ENCODE data around the gene F8.

Gene F8

GRCh38 chrX:155056877-155057792 is 34.6 kb upstream of the F8 start (continued):
- no peak for TF ChIP-seq ZNF48 (tag by site-specific recombination; IDR thresholded peaks at IDR 0.05)
- no peak for TF ChIP-seq ZFP69B (tag by site-specific recombination; IDR thresholded peaks at IDR 0.05)
- no peak for TF ChIP-seq ZNF169 (tag by site-specific recombination; IDR thresholded peaks at IDR 0.05)
- TF ChIP-seq REPIN1 (tag by site-specific recombination; IDR thresholded peaks at IDR 0.05; ENCODE audit: low read depth): no peak
- TF ChIP-seq BCL11A (tag by site-specific recombination; IDR thresholded peaks at IDR 0.05; ENCODE audit: low read depth): no peak
- TF ChIP-seq, protein P1, sequence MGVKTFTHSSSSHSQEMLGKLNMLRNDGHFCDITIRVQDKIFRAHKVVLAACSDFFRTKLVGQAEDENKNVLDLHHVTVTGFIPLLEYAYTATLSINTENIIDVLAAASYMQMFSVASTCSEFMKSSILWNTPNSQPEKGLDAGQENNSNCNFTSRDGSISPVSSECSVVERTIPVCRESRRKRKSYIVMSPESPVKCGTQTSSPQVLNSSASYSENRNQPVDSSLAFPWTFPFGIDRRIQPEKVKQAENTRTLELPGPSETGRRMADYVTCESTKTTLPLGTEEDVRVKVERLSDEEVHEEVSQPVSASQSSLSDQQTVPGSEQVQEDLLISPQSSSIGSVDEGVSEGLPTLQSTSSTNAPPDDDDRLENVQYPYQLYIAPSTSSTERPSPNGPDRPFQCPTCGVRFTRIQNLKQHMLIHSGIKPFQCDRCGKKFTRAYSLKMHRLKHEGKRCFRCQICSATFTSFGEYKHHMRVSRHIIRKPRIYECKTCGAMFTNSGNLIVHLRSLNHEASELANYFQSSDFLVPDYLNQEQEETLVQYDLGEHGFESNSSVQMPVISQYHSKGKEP (tag by site-specific recombination; IDR thresholded peaks at IDR 0.05): no peak
- TF ChIP-seq WT1 (tag by site-specific recombination; IDR thresholded peaks at IDR 0.05): no peak
- TF ChIP-seq ZNF350 (tag by site-specific recombination; IDR thresholded peaks at IDR 0.05): no peak
- TF ChIP-seq HOXA7 (CRISPR knock-in tag; IDR thresholded peaks at IDR 0.05; ENCODE audit: borderline replicate concordance): no peak
- TF ChIP-seq ZEB2 (tag by site-specific recombination; IDR thresholded peaks at IDR 0.05): no peak
- TF ChIP-seq ZSCAN4 (tag by site-specific recombination; IDR thresholded peaks at IDR 0.05): no peak
- no peak for TF ChIP-seq ZNF18 (tag by site-specific recombination; IDR thresholded peaks at IDR 0.05)
- TF ChIP-seq SCRT2 (tag by site-specific recombination; IDR thresholded peaks at IDR 0.05): no peak
- TF ChIP-seq ZNF830 (tag by site-specific recombination; IDR thresholded peaks at IDR 0.05; ENCODE audit: low read depth): no peak
- no peak for TF ChIP-seq ZNF292 (tag by site-specific recombination; IDR thresholded peaks at IDR 0.05; ENCODE audit: borderline replicate concordance, low read depth)
- no peak for TF ChIP-seq ZNF843 (tag by site-specific recombination; IDR thresholded peaks at IDR 0.05)
- TF ChIP-seq SETDB1 (IDR thresholded peaks at IDR 0.05; ENCODE audit: insufficient read length, low read length): no peak
- TF ChIP-seq REST (tag by site-specific recombination; IDR thresholded peaks at IDR 0.05): peak; percentile 87
- TF ChIP-seq ZNF707 (tag by site-specific recombination; IDR thresholded peaks at IDR 0.05): no peak
- TF ChIP-seq ZNF629 (tag by site-specific recombination; IDR thresholded peaks at IDR 0.05): no peak
- peak; percentile 87 for TF ChIP-seq ZNF654 (tag by site-specific recombination; IDR thresholded peaks at IDR 0.05; ENCODE audit: low read depth)
- no peak for TF ChIP-seq ZNF585B (tag by site-specific recombination; IDR thresholded peaks at IDR 0.05)
- TF ChIP-seq ZNF747 (tag by site-specific recombination; IDR thresholded peaks at IDR 0.05): no peak
- TF ChIP-seq ZNF548 (tag by site-specific recombination; IDR thresholded peaks at IDR 0.05): no peak
- TF ChIP-seq ZNF391 (tag by site-specific recombination; IDR thresholded peaks at IDR 0.05; ENCODE audit: borderline replicate concordance, low read depth): no peak
- TF ChIP-seq, protein P2, sequence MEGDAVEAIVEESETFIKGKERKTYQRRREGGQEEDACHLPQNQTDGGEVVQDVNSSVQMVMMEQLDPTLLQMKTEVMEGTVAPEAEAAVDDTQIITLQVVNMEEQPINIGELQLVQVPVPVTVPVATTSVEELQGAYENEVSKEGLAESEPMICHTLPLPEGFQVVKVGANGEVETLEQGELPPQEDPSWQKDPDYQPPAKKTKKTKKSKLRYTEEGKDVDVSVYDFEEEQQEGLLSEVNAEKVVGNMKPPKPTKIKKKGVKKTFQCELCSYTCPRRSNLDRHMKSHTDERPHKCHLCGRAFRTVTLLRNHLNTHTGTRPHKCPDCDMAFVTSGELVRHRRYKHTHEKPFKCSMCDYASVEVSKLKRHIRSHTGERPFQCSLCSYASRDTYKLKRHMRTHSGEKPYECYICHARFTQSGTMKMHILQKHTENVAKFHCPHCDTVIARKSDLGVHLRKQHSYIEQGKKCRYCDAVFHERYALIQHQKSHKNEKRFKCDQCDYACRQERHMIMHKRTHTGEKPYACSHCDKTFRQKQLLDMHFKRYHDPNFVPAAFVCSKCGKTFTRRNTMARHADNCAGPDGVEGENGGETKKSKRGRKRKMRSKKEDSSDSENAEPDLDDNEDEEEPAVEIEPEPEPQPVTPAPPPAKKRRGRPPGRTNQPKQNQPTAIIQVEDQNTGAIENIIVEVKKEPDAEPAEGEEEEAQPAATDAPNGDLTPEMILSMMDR (tag by site-specific recombination; IDR thresholded peaks at IDR 0.05): peak; percentile 80
- TF ChIP-seq SALL2 (tag by site-specific recombination; IDR thresholded peaks at IDR 0.05; ENCODE audit: borderline replicate concordance): no peak
- TF ChIP-seq BCL11B (tag by site-specific recombination; IDR thresholded peaks at IDR 0.05; ENCODE audit: low read depth): no peak
- TF ChIP-seq ZNF248 (tag by site-specific recombination; IDR thresholded peaks at IDR 0.05): no peak

Measured in HEK293 (cell line).